Cerebellar nuclear complex (tissue), 1 donor: ENCODE measurements around the gene JAKMIP3.
"Not testable (repeated sequence)": the region's sequence is repeated elsewhere in the genome, so short reads cannot be mapped to it uniquely, and the experiment has no call there.

ENCODE experiments used
- DNase-seq, 2 experiments: peaks; one replicate each; lab custom pipeline; 2025; lab: John Stamatoyannopoulos, UW

The JAKMIP3 gene

GRCh38 chr10:132064771-132065437 is 842 bp upstream of the JAKMIP3 start:
- DNase-seq: no peak

DNA sequence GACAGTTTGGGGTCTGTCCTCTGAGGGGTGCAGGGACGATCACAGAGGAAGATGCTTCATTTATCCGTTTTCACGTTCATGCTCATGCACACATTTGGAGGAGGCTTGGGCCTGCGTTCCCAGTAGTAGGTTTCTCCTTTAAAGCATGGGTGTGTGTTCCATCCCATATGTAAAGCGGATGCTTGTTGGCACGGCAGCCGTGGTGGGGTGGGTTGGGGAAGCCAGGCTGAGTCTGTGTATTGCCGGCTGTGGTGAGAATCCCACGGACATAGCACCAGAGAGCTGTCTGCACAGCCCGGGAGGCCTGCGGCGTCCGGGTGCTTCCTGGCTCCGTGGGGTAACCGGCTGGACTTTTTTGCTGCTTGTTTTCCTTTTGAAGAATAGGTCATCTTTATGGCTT is 440 bp downstream of the JAKMIP3 start:
- DNase-seq: no peak

DNA sequence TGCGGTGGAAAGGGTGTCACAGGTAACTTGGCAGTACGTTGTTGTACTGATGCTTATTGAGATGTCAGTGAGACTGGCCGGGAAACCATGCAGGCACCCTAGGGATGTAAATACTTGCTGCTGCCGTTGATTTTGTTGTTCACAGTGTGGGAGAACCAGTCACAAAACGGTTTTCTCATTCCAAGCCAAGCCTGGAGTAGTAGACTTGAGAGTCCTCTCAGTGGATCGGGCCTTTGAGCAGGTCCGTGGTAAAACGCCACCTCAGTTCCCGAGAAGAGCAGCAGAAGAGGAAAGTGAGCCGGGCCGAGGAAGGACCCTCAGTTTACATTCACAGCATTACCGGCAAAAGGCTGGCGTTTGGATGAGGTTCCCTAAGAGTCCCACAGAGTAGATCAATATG is 1.1 kb downstream of the JAKMIP3 start:
- no peak for DNase-seq

DNA sequence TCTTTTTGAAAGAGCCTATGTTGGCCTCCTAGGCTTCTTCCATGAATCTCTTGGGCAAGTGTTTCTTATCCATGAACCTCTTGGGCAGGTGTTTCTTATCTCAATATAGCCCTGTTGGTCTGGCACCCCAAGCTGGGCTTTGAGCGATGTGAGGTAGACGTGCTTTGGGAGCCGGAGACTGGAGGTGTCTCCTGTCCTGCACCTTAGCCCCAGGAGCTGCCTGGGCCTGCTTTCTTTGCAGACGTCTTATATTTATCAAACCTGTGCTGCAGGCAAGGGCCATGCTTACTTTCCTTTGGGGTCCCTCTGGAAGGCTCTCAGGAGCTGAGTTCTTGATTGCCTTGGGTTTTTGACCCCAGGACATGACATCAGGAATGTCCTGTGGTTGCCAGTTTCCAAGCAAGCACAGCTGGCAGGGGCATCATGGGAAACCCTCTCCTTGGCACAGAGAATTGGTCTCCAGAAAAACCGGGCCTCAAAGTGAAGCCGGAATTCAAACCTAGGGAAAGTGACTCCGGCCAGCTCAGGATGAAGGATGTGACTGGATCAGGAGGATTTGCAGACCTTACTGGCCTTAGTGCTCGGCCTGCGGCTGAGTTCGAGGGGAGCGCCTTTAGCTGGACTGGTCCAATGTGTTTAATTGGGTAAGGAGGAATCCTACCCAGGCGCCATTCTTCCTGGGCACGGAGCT is 2.8 kb downstream of the JAKMIP3 start:
- no peak for DNase-seq

GRCh38 chr10:132069122-132069848 is 3.5 kb downstream of the JAKMIP3 start:
- no peak for DNase-seq

DNA sequence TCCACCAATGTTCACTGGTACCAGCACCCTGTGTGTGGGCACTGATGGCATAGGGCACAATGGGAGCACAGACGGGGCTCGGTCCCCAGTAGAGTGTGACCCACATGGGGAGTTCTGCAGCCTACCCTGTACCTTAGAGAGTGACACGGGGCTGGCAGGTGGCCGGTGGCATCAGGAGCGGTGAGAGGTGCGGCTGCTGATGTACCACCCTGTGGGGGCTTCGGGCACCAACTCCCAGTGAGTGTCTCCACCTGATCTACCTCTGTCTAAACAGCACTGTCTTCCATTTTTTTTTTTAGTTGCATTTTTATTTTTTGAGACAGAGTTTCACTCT is 4.1 kb downstream of the JAKMIP3 start:
- DNase-seq: no peak

- no peak for DNase-seq
Observed at GRCh38 chr10:132070724-132071123, 5.0 kb downstream of the JAKMIP3 start.

GRCh38 chr10:132071667-132072066 is 5.9 kb downstream of the JAKMIP3 start:
- DNase-seq: no peak

DNA sequence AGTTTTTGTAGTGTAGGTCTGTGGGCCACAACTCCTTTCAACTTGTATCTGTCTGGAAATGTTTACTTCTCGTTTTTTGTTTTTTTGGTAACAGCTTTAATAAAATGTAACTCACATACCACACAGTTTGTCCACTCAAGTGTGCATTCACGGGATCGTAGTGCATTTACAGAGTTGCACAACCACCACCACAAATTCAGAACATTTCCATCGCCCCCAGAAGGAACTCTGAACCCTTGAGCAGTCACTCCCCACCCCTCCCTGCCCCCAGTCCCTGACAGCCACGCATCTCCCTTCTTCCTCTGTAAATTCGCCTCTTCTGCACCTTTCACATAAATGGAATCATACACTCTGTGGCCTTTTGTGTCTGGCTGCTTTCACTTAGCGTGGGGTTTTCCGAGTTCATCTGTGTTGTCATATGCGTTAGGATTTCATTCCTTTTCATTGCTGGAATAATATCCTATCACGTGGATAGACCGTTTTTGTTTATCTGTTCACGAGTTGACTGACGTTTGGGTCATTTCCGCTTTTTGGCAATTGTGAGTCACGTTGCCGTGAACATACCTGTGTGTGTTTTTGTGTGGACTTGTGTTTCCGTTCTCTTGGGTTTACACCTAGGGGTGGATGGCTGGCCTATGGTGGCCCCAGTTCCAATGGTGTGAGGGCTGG is 10.3 kb downstream of the JAKMIP3 start:
- DNase-seq: no peak

DNA sequence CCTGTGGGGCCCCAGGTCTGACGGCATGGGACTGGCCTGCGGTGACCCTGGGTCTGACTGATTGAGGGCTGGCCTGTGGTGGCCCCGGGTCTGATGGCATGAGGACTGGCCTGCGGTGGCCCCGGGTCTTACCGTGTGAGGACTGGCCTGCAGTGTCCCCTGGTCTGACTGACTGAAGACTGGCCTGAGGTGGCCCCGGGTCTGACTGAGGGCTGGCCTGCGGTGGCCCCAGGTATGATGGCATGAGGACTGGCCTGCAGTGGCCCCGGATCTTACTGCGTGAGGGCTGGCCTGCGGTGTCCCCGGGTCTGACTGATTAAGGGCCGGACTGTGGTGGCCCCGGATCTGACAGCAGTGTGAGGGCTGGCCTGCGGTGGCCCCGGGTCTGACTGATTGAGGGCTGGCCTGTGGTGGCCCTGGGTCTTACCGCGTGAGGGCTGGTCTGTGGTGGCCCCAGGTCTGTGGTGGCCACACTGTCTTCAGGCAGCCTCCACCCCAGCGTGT is 10.9 kb downstream of the JAKMIP3 start:
- no peak for DNase-seq

DNA sequence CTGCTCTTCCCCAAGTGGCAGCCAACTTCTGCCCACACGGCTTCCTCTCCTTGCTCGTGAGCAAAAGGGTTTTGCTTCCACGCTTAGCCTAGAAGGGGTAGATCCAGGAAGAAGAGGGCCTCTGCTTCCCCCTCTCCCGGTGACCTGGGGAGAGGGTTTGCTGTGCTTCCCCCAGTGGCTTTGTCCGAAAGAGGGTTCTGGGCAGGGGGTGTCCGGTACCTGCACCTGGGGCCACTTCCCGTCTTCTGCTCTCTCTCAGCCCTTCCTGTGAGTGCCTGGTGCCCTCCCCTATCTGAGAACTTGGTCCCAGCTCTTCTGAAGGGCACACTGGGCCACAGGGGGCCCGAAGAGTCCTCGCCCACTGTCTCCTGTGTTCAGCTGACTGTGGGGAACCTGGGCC is 11.3 kb downstream of the JAKMIP3 start:
- no peak for DNase-seq

DNA sequence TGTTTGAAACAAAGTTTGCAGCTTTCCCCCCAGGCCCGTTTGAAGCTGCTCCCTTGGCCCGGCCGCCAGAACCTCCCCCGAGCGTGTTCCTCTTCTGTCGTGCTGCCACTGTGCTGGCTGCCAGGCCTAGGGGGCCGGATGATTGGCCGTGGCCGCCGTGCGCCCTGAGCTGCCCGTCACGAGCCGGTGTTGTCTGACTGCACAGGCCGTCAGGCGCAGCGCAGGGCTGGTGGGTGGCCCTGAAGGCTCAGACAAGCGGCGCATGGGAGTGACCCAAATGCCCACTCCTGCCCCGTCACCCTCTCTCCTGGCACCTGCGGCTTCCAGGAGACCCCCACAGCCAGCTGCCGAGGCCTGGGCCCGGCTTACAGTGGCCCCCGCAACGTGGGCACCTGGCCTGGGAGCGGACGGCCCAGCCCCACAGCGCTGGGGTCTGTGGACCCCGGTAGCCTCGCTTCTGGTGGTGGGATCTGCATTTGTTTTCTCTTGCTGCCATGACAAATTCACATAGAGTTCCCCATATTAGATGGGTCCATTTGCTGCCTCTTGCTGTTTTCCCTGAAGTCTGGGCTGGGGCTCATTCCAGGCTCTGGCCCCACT is 13.1 kb downstream of the JAKMIP3 start:
- peak in 1 of 2 experiments; percentile 30 for DNase-seq

GRCh38 chr10:132084384-132084783 is 18.6 kb downstream of the JAKMIP3 start:
- DNase-seq: not testable (repeated sequence)

- DNase-seq: not testable (repeated sequence)
Observed at GRCh38 chr10:132093236-132093635, 27.5 kb downstream of the JAKMIP3 start.

GRCh38 chr10:132094581-132095234 is 29.0 kb downstream of the JAKMIP3 start:
- no peak for DNase-seq

DNA sequence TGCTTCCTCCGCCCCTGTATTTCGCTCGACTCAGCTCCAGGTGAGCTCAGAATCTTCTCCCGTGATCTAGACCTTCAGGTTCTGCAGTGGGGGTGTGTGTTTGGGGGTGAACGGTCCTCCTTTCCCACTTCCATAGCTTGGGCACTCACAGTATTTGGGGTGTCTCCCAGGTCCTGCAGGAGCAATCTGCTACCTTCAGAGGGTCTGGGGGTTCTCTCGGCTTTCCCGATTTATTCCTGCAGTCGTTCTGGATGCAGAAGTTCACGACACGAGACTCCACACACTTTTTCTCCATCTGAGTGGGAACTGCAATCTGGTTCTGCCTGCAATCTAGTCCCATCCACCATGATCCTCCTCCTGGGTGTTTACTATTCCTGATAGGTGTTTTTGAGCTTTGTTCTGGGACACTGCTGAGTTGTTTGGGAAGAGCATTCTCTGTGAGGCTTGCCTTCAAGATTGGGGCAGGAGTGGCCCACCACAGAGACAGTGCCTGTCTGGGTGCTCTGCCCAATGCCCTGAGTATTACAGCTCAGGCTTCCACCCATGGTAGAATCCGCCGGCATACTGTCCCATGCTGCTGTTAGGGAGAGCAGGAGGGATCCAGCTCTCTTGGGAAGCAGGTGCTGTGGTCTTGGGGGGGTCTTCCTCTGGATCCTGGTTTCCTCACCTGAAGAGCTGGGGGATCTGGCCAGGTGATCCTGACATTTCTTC is 29.8 kb downstream of the JAKMIP3 start:
- no peak for DNase-seq

- DNase-seq: no peak
Observed at GRCh38 chr10:132096223-132096622, 30.5 kb downstream of the JAKMIP3 start.

- DNase-seq: no peak
Observed at GRCh38 chr10:132096863-132097478, 31.2 kb downstream of the JAKMIP3 start.

DNA sequence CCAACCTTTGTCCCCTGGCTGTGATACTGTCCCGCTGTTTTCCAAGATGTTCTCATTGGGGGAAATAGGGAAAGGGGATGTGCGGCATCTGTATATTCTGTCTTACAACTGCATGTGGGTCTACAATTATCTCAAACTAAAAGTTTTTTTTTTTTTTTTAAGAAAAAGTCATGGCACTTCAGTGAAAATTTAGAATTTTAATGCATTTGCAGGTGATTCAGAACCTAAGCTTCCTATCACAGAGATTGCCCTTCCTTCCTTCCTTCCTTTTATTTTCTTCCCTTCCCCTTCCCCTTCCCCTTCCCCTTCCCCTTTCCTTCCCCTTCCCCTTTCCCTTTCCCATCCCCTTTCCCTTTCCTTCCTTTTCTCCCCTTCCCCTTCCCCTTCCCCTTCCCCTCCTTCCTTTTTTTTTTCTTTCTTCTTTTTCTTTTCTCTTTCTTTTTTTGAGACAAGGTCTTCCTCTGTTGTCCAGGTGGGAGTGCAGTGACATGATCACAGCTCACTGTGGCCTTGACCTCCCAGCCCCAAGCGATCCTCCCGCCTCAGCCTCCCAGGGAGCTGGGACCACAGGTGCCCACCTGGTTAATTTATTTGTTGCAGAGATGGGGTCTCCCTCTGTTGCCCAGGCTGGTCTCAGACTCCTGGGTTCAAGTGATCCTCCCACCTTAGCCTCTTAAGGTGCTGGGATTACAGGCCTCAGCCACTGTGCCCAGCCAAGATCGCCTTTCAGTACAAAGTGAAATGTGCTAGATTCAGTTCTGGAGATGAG is 32.0 kb downstream of the JAKMIP3 start:
- no peak for DNase-seq
